HUES48 (cell line): Measurements from ENCODE around the gene KIAA0753.

Experiments used
- H3K27ac ChIP-seq: one replicate; pipeline ENCODE4 v1.7.0; 2013; ENCODE audit warnings: low read depth, low read length, inconsistent platforms
- H3K27me3 ChIP-seq: 2 replicates; pipeline ENCODE4 v1.6.1; 2013; ENCODE audit warnings: mild to moderate bottlenecking, low read length; ENCODE audit not compliant: control insufficient read depth, insufficient read depth
- H3K36me3 ChIP-seq: 2 replicates; pipeline ENCODE4 v1.6.1; 2013; ENCODE audit warnings: low read length; ENCODE audit not compliant: control insufficient read depth, insufficient read depth
- H3K4me1 ChIP-seq: 2 replicates; pipeline ENCODE4 v1.6.1; 2013; ENCODE audit warnings: mild to moderate bottlenecking, low read length; ENCODE audit not compliant: control insufficient read depth, insufficient read depth
- H3K4me3 ChIP-seq: 2 replicates; pipeline ENCODE4 v1.5.1; 2013; ENCODE audit warnings: mild to moderate bottlenecking, low read depth, low read length
- H3K9ac ChIP-seq: 2 replicates; pipeline ENCODE4 v1.6.1; 2013; ENCODE audit warnings: mild to moderate bottlenecking, low read depth, low read length, moderate library complexity
- H3K9me3 ChIP-seq: 2 replicates; pipeline ENCODE4 v1.6.1; 2013; ENCODE audit warnings: low read length; ENCODE audit not compliant: control insufficient read depth, insufficient read depth

KIAA0753 gene

DNA sequence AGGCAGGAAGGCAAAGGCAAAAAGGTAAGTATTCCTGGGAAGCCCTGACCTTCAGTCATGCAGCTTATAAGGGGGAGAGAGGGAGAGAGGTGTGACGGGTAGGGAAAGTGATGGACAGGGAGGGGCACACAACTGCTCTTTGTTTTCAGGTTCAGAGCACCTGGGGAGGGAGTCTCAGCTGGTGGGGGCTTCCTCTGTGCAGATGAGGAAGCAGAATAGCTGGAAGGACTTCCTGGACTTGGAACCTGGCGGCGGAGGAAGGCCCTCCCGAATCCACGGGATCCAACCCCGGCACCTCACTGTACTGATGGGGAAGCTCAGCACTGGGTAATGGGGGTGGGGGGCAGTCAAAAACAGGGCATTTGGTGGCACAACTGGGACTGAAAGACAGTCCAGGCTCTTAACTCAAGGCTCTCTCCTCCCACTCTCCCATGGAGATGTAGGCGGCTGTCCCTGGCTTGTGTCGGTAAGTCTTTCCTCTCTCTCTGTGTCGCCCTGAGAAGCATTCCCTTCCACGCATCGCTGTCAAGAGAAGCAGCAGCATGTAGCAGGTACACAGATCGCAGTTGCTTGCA lies 72.2 kb downstream of the KIAA0753 start:
- Histone ChIP-seq H3K9ac (no peak overlapping the region), H3K36me3 (no peaks in the 10 kb centered on the region), H3K4me1 (peaks cover 15% of the 10 kb centered on the region), H3K9me3 (no peaks in the 10 kb centered on the region), H3K27ac (peak overlapping the region; percentile 37), H3K4me3 (no peak overlapping the region), H3K27me3 (no peaks in the 10 kb centered on the region)

DNA sequence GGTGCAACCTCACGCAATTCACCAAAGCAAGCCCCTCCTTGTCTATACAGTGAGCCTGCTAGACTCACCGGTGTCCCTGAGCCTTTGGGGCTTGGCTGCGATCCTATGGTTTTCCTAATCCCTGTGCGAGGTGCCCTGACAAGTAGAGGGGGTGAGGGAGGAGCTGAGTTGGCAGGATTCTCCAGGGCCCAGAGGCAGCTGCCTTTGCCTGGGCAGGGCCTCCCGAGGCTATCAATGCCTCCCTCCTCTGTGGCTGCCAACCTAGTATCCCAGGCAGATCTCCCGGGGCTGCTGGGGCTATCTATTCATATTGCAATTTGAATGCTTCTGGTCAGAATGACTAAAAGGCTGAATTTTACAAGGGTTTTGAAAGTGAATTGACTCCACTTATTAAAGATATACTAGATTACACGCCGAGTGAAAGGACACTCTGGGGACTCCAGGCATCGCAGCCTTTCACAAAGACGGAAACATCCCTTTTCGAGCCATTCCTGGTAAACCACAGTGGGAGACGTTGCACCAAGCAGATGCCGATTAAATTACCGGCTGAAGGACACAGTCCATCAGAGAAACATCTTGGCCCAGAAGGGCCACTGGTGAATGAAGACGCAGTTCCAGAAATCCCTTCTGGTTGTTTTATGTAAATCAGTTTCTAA lies 72.9 kb downstream of the KIAA0753 start:
- H3K27me3 ChIP-seq: no peaks in the 10 kb centered on the region
- no peaks in the 10 kb centered on the region for H3K9me3 ChIP-seq
- H3K4me1 ChIP-seq: peaks cover 15% of the 10 kb centered on the region
- no peak overlapping the region for H3K9ac ChIP-seq
- peak overlapping the region; percentile 37 for H3K27ac ChIP-seq
- no peaks in the 10 kb centered on the region for H3K36me3 ChIP-seq
- no peak overlapping the region for H3K4me3 ChIP-seq

DNA sequence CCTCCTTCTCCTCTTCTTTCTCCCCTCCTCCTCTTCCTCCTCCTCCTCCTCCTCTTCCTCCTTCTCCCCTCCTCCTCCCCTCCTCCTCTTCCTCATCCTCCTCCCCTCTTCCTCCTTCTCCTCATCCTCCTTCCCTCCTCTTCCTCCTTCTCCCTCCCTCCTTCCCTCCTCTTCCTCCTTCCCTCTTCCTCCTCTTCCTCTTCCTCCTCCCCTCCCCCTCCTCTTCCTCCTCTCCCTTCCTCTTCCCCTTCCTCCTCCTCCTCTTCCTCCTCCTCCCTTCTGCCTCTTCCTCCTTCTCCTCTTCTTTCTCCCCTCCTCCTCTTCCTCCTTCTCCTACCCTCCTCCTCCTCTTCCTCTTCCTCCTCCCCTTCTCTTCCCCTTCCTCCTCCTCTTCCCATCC lies 79.1 kb downstream of the KIAA0753 start:
- no peak overlapping the region for H3K4me3 ChIP-seq
- H3K4me1 ChIP-seq: no peaks in the 10 kb centered on the region
- no peaks in the 10 kb centered on the region for H3K9me3 ChIP-seq

DNA sequence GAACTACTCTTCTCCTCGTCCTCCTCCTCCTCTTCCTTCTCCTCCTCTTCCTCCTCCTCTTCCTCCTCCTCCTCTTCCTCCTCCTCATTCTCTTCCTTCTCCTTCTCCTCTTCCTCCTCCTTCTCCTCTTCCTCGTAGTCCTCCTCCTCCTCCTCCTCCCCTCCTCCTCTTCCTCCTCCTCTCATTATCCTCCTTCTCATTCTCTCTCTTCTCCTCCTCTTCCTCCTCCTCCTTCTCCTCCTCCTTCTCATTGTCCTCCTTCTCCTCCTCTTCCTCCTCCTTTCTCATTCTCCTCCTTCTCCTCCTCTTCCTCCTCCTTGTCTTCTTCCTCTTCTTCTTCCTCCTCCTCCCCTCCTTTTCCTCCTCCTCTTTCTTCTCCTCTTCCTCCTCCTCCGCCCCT lies 80.0 kb downstream of the KIAA0753 start:
- no peaks in the 10 kb centered on the region for H3K9me3 ChIP-seq
- H3K27me3 ChIP-seq: peaks cover 30% of the 10 kb centered on the region
- no peak overlapping the region for H3K4me3 ChIP-seq
- no peak overlapping the region for H3K9ac ChIP-seq
- no peaks in the 10 kb centered on the region for H3K4me1 ChIP-seq
- H3K36me3 ChIP-seq: no peaks in the 10 kb centered on the region
- H3K27ac ChIP-seq: no peak overlapping the region

More for the DNA sequence above, 79.1 kb downstream of the KIAA0753 start:
- Histone ChIP-seq H3K27ac (no peak overlapping the region), H3K9ac (no peak overlapping the region), H3K36me3 (no peaks in the 10 kb centered on the region), H3K27me3 (peaks cover 24% of the 10 kb centered on the region)

DNA sequence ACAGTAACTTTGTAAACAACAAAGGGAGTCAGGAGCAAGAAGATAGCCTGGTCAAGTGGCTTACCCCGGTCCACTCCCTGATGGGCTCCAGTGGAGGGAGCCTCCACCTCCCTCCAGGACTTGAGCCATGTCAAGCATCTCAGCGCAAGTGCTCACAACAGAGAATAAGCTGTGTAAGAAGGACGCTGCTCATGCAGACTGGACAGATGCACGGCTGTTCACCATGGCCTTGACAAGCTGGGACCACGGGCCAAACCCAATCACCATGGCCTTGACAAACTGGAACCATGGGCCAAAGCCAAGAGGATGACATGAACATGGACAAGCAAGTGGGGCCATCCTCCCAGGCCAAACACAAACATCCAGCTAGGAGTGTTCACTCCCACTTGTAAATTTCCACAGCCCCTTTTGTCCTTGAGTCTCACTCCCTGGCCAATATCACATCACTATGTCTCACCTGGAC lies 80.7 kb downstream of the KIAA0753 start:
- no peaks in the 10 kb centered on the region for H3K9me3 ChIP-seq
- no peak overlapping the region for H3K4me3 ChIP-seq
- H3K36me3 ChIP-seq: no peaks in the 10 kb centered on the region
- peaks cover 4% of the 10 kb centered on the region for H3K4me1 ChIP-seq
- no peak overlapping the region for H3K27ac ChIP-seq
- H3K9ac ChIP-seq: no peak overlapping the region
- H3K27me3 ChIP-seq: peaks cover 37% of the 10 kb centered on the region

DNA sequence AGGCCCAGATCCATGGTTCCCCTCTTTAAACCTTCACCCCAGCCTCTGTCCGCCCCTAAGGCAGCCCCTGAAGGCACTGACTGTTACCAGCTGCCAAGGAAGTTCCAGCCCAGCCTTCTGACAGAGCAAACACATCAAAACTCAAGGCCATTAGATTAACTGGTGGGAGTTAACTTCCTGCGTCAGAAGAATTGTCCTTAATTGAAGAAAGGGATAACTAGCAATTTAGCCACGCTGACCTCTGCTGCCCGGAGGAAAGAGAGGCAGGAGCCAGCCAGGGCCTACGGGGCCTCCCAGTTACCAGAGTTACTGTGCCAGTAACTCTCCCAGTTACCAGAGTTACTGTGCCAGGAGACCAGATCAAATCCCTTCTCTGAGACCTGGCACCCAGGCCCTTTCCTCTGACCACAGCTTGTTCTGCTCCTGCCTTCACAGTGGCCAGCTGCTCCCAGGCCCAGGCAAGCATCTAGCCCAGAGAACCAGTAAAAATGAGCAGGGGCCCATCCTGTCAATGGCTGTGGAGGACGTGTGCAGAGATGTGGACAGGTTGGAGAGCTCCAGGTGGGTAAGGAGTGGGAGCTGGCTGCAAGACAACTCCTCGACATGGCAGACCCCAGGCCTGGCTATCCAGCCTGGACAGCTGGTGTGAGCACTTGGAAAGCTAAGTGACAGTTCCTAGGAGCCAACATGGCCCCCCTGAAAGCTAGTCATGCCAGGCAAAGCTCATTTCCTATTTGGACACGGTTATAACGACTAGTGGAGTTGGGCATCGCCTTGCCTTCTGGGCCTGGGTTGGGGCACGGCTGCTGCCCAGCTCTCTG lies 81.4 kb downstream of the KIAA0753 start:
- H3K4me1 ChIP-seq: peaks cover 8% of the 10 kb centered on the region
- no peak overlapping the region for H3K9ac ChIP-seq
- peaks cover 44% of the 10 kb centered on the region for H3K27me3 ChIP-seq
- H3K36me3 ChIP-seq: no peaks in the 10 kb centered on the region
- H3K4me3 ChIP-seq: no peak overlapping the region
- H3K27ac ChIP-seq: no peak overlapping the region
- no peaks in the 10 kb centered on the region for H3K9me3 ChIP-seq

DNA sequence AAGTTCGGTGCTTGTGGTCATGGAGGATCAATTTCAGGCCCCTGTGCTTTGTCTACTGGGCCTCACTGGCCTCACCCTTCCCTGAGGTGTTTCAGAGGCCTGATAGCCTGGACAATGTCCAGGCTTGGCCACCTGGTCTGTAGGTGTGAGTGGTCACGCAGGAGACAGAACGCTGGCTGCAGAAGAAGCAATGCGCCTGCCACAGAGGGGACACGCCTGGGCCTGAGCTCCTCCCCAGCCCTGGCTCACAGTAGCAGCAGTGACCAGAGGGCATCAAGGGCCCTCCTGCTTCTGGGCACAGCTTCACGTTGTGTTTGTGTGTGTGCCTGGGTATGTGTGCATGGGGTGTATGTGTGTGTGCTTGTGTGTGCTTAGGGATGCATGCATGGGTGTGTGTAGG lies 82.2 kb downstream of the KIAA0753 start:
- Histone ChIP-seq H3K4me1 (peaks cover 8% of the 10 kb centered on the region), H3K36me3 (no peaks in the 10 kb centered on the region), H3K27ac (no peak overlapping the region), H3K27me3 (peaks cover 52% of the 10 kb centered on the region), H3K4me3 (no peak overlapping the region), H3K9me3 (no peaks in the 10 kb centered on the region), H3K9ac (no peak overlapping the region)

DNA sequence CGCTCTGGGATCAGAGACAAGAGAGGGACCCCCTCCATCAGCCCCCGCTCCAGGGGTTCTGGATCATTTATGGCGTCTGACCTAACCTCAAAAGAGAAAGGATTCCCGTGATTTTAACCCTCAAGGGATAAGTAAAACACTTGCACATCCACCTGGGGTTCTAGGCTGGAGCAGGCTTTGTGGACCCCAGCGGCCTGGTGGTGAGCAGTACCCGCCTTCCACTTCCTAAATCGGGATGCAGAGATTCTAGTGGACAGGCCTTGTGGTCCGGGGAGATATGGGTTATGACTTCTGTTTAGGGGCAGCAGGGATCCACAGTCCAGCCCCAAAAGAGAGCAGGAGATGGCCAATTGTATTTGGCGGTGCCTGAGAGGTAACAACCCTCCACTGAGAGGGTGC lies 83.5 kb downstream of the KIAA0753 start:
- H3K27ac ChIP-seq: no peak overlapping the region
- peaks cover 52% of the 10 kb centered on the region for H3K27me3 ChIP-seq
- peak overlapping the region; percentile 63 for H3K4me3 ChIP-seq
- no peaks in the 10 kb centered on the region for H3K36me3 ChIP-seq
- no peaks in the 10 kb centered on the region for H3K9me3 ChIP-seq
- H3K4me1 ChIP-seq: peaks cover 11% of the 10 kb centered on the region
- H3K9ac ChIP-seq: no peak overlapping the region

DNA sequence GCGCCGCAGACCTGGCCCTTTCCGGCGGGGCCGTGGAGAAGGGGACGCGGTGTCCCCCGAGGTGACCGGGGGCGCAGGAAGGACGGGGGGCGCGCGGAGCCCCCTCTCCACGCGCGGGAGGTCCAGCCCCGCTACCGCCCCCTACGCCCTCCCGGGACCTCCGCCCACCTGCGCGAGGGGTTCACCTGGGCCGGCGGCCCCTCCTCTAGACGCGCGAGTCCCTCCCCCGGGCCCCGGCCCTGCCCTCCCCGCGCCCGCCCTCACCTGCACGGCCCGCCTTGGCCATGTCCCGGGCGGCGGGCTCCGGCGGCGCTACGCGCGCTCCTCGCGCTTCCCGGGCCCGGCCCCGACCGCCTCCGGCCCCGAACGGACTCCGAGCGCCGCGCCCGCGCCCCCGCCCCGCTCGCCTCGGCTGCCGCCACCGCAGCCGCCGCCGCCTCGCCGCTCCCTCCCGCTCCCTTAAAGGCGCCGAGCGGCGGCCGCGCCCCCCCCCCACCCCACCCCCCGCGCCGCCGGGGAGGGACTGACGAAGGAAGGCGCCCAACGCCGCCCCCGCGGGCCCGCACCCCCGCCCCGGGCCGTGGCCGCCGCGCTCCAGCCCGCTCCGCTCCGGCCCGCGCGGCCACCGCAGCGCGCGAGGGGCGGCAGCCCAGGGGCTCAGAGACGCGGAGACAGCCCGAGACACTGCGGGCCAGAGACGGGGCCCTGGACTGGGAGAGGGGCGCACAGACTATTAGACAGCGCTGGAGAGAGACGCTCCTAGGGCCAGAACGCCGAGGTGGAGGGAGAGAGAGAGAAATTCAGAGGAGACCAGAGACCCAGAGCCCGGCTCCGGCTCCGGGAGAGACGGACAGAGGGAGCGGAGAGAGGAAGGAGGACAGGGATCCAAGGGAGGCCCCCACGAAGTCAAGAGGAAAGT lies 84.1 kb downstream of the KIAA0753 start, which contains the start of gene PITPNM3:
Gene PITPNM3, minus strand, starts transcription at position 435 of the 919 bp plus-strand sequence. Its CDS starts 149 bp downstream, at position 286.
- no peaks in the 10 kb centered on the region for H3K9me3 ChIP-seq
- H3K27me3 ChIP-seq: peaks cover 52% of the 10 kb centered on the region
- H3K4me3 ChIP-seq: peak within 1 kb of the TSS; percentile 63
- H3K27ac ChIP-seq: no peak within 1 kb of the TSS
- no peaks in the 10 kb centered on the region for H3K36me3 ChIP-seq
- no peak within 1 kb of the TSS for H3K9ac ChIP-seq
- H3K4me1 ChIP-seq: peaks cover 13% of the 10 kb centered on the region

DNA sequence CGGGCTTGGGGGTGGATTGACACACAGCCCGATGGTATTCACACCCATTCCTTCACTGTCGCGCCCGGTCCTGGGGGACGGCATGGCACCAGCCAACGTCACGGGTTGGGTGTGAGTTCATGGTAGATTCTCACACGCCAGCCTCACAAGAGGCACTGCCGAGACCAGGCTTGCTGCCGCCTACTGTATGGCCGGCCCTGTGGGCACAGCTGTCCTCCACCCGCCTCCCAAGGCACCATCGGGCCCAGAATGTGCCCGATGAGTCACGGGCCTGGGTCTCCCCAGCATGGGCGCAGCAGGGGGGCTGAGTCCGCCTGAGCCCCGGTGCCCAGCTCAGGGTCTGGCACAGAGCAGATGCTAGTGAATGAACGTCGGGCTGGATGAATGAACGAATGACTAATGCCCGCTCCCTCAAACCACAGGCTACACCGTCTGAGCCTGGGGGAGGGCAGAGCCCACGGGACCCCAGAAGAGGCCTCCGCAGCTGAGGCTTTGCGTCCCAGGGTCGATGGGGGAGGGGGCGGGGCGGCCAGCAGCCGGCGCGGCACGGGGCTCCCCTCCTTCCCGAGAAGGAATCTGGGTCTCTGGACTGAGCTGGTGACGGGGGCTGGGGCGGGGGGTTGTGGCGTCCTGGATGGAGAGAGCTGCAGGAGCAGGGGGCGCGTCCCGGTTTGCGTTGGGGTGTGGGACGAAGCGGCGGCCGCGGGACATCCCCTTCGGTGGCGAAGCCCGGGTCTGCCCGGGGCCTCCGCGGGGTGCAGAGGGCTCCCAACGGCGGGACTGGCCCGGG lies 85.0 kb downstream of the KIAA0753 start:
- peak overlapping the region; percentile 62 for H3K4me3 ChIP-seq
- no peaks in the 10 kb centered on the region for H3K9me3 ChIP-seq
- H3K27ac ChIP-seq: no peak overlapping the region
- H3K9ac ChIP-seq: no peak overlapping the region
- peaks cover 52% of the 10 kb centered on the region for H3K27me3 ChIP-seq
- H3K36me3 ChIP-seq: no peaks in the 10 kb centered on the region
- peaks cover 13% of the 10 kb centered on the region for H3K4me1 ChIP-seq
